ENCODE measurements around the gene TBC1D25.
"Not testable (repeated sequence)": the region's sequence is repeated elsewhere in the genome, so short reads cannot be mapped to it uniquely, and the experiment has no call there.

DNA sequence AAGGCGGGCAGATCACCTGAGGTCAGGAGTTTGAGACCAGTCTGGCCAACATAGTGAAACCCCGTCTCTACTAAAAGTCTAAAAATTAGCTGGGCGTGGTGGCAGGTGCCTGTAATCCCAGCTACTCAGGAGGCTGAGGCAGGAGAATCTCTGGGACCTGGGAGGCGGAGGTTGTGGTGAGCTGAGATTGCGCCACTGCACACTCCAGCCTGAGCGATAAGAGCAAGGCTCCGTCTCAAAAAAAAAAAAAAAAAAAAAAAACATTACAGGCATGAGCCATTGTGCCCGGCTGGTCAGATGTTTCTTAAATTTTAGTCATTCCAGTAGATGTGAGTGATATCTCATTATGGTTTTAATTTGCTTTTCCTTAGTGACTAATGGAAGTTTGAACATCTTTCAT lies 13.7 kb upstream of the TBC1D25 start:
- TF ChIP-seq POLR2A (IDR thresholded peaks at IDR 0.05), result not testable (repeated sequence)
- TF ChIP-seq, protein P1, sequence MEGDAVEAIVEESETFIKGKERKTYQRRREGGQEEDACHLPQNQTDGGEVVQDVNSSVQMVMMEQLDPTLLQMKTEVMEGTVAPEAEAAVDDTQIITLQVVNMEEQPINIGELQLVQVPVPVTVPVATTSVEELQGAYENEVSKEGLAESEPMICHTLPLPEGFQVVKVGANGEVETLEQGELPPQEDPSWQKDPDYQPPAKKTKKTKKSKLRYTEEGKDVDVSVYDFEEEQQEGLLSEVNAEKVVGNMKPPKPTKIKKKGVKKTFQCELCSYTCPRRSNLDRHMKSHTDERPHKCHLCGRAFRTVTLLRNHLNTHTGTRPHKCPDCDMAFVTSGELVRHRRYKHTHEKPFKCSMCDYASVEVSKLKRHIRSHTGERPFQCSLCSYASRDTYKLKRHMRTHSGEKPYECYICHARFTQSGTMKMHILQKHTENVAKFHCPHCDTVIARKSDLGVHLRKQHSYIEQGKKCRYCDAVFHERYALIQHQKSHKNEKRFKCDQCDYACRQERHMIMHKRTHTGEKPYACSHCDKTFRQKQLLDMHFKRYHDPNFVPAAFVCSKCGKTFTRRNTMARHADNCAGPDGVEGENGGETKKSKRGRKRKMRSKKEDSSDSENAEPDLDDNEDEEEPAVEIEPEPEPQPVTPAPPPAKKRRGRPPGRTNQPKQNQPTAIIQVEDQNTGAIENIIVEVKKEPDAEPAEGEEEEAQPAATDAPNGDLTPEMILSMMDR (IDR thresholded peaks at IDR 0.05), result not testable (repeated sequence)

All from prostate gland (tissue), 2 donors.